ENCODE measurements around the gene ZFPM1.

DNA sequence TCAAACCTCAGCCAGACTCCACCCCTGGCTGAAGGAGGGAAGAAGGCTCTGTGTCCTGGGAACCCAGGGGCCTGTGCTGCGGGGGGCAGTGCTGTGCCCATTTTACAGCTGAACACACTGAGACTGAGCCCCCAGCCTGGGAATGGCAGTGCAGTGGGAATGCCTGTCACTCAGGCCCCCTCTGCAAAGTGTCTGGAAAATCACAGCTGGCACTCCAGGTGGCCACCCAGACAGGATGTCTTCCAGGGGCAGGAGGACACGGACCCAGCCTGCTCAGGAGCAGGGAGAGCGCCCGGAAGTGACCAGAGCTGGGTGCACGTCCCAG lies 37.7 kb upstream of the ZFPM1 start:
- TF ChIP-seq CTCF (IDR thresholded peaks at IDR 0.05) (no peak), POLR2AphosphoS5 (IDR thresholded peaks at IDR 0.05) (no peak), POLR2A (IDR thresholded peaks at IDR 0.05) (no peak)
